GM12875 (cell line): ENCODE measurements around the gene IQGAP3.
A peak's percentile ranks its signal among the peaks of the same experiment; 100 is the strongest.

Experiments
- H3K4me3 ChIP-seq: one replicate; pipeline ENCODE4 v1.5.1; 2011; ENCODE audit warnings: low read depth, low read length, control low read depth
- CTCF ChIP-seq: IDR thresholded peaks from 2 replicates; pipeline ENCODE4 v1.5.1; 2011; ENCODE audit warnings: low read depth, mild to moderate bottlenecking, control low read depth, inconsistent platforms, low read length, moderate library complexity, borderline replicate concordance; ENCODE audit not compliant: insufficient read depth

The IQGAP3 gene

GRCh38 chr1:156600733-156601121 is 28.4 kb upstream of the IQGAP3 start:
- TF ChIP-seq CTCF = no peak
- peak overlapping the region; percentile 67 for H3K4me3 ChIP-seq

DNA sequence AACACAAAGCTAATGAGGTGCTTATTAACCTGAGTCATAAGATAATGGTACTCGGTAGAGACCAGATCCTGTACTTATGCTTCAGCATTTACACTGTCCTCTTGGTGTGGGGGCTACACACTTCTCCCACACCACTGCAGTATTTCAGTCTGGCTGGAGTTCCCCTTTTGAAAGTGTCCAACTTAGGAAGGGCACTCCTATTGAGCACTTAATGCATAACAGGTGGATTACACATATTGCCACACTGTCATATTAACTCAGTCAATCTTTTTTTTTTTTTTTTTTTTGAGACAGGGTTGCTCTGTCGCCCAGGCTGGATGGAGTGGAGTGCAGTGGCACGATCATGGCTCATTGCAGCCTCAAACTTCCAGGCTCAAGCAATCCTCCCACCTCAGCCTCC is 27.4 kb upstream of the IQGAP3 start:
- peak; percentile 14; the same call in 1 of the 2 replicates for TF ChIP-seq CTCF
- H3K4me3 ChIP-seq = peak overlapping the region; percentile 67

GRCh38 chr1:156598731-156599432 is 26.5 kb upstream of the IQGAP3 start:
- no peak overlapping the region for H3K4me3 ChIP-seq
- TF ChIP-seq CTCF = no peak

- H3K4me3 ChIP-seq = no peak overlapping the region
- no peak for TF ChIP-seq CTCF
Measured at GRCh38 chr1:156598125-156598524, 25.8 kb upstream of the IQGAP3 start.

- H3K4me3 ChIP-seq = no peak overlapping the region
- TF ChIP-seq CTCF = no peak
Measured at GRCh38 chr1:156596426-156596825, 24.1 kb upstream of the IQGAP3 start.

- no peak for TF ChIP-seq CTCF
- H3K4me3 ChIP-seq = no peak overlapping the region
Measured at GRCh38 chr1:156595016-156595415, 22.7 kb upstream of the IQGAP3 start.

- H3K4me3 ChIP-seq = no peak overlapping the region
- TF ChIP-seq CTCF = no peak
Measured at GRCh38 chr1:156594190-156594589, 21.8 kb upstream of the IQGAP3 start.
